Astrocyte (in vitro differentiated cells and primary cell): ENCODE data around the gene DOCK3. TPM values are rescaled to one million over a fixed set of nuclear protein-coding genes. Genes with fewer than 3 reads are reported as not detected.
"Not testable (repeated sequence)": the region's sequence is repeated elsewhere in the genome, so short reads cannot be mapped to it uniquely, and the experiment has no call there.

Experiments used
- DNase-seq: peaks from one replicate; pipeline ENCODE4 v3.0.0-alpha.2; 2010; ENCODE audit warnings: low read depth
- FAIRE-seq: peaks from 2 replicates; lab custom pipeline; 2011; peaks lifted over from hg19 to GRCh38; lab: Jason Lieb, UNC
- H2AFZ ChIP-seq: 2 replicates; pipeline ENCODE4 v1.6.0; 2012; ENCODE audit warnings: low read depth, low read length, inconsistent platforms
- H3K27ac ChIP-seq: 2 replicates; pipeline ENCODE4 v1.5.1; 2011; ENCODE audit warnings: low read depth, low read length, inconsistent platforms
- H3K27me3 ChIP-seq: 2 replicates; pipeline ENCODE4 v1.6.0; 2011; ENCODE audit warnings: low read length, inconsistent platforms; ENCODE audit not compliant: insufficient read depth
- H3K36me3 ChIP-seq: 2 replicates; pipeline ENCODE4 v1.5.1; 2011; ENCODE audit warnings: low read length, inconsistent platforms; ENCODE audit not compliant: insufficient read depth
- H3K4me1 ChIP-seq: 2 replicates; pipeline ENCODE4 v1.5.1; 2011; ENCODE audit warnings: low read length, inconsistent platforms; ENCODE audit not compliant: insufficient read depth
- H3K4me2 ChIP-seq: 2 replicates; pipeline ENCODE4 v1.6.0; 2012; ENCODE audit warnings: low read length, inconsistent platforms
- H3K4me3 ChIP-seq: 2 replicates; pipeline ENCODE4 v1.5.1; 2011; ENCODE audit warnings: low read depth, mild to moderate bottlenecking, low read length, inconsistent platforms; ENCODE audit not compliant: insufficient read depth
- H3K79me2 ChIP-seq: 2 replicates; pipeline ENCODE4 v1.6.0; 2012; ENCODE audit warnings: mild to moderate bottlenecking, low read length, inconsistent platforms; ENCODE audit not compliant: insufficient read depth
- H3K9ac ChIP-seq: 2 replicates; pipeline ENCODE4 v1.6.0; 2012; ENCODE audit warnings: mild to moderate bottlenecking, low read length, inconsistent platforms
- H3K9me3 ChIP-seq: 2 replicates; pipeline ENCODE4 v1.5.1; 2012; ENCODE audit warnings: low read depth, mild to moderate bottlenecking, low read length, inconsistent platforms; ENCODE audit not compliant: insufficient read depth
- H4K20me1 ChIP-seq: 2 replicates; pipeline ENCODE4 v1.6.0; 2012; ENCODE audit warnings: low read length, inconsistent platforms; ENCODE audit not compliant: insufficient read depth
- H3K27ac Mint-ChIP-seq: one replicate; pipeline ENCODE4 v1.8.0; 2021; ENCODE audit warnings: mild to moderate bottlenecking, mixed read lengths; ENCODE audit not compliant: unreplicated experiment
- H3K27me3 Mint-ChIP-seq: one replicate; pipeline ENCODE4 v1.8.0; 2021; ENCODE audit warnings: low read depth, mixed read lengths; ENCODE audit not compliant: unreplicated experiment
- H3K36me3 Mint-ChIP-seq: one replicate; pipeline ENCODE4 v1.8.0; 2021; ENCODE audit warnings: low read depth, mixed read lengths; ENCODE audit not compliant: unreplicated experiment
- H3K4me1 Mint-ChIP-seq: one replicate; pipeline ENCODE4 v1.8.0; 2021; ENCODE audit warnings: low read depth, mixed read lengths; ENCODE audit not compliant: unreplicated experiment
- H3K4me3 Mint-ChIP-seq: one replicate; pipeline ENCODE4 v1.8.0; 2021; ENCODE audit warnings: mild to moderate bottlenecking, moderate library complexity, mixed read lengths; ENCODE audit not compliant: unreplicated experiment
- H3K9me3 Mint-ChIP-seq: one replicate; pipeline ENCODE4 v1.8.0; 2021; ENCODE audit warnings: mild to moderate bottlenecking, mixed read lengths; ENCODE audit not compliant: unreplicated experiment
- EZH2 ChIP-seq: IDR thresholded peaks from 2 replicates; pipeline ENCODE4 v1.6.1; 2012; ENCODE audit warnings: mild to moderate bottlenecking, low read length, inconsistent platforms; ENCODE audit not compliant: insufficient read depth
- total RNA-seq: library from RNA; stranded (reverse); gene quantifications from 2 replicates; pipeline ENCODE4 v1.2.1, GENCODE V29; 2021
- TF ChIP-seq, protein P1 (sequence below): IDR thresholded peaks from 2 replicates; pipeline ENCODE4 v1.5.1; 2011; ENCODE audit warnings: low read depth, mild to moderate bottlenecking, inconsistent platforms, low read length, moderate library complexity; ENCODE audit not compliant: insufficient read depth

The DOCK3 gene
- total RNA-seq, 1 donor from 2014 or later, result 3.3 TPM

GRCh38 chr3:50830451-50830850 lies 155.7 kb downstream of the DOCK3 start:
- Mint-ChIP-seq H3K27me3 (no peaks in the 10 kb centered on the region), H3K4me1 (peaks cover 12% of the 10 kb centered on the region), H3K9me3 (peaks cover 3% of the 10 kb centered on the region), H3K27ac (no peak overlapping the region), H3K36me3 (peaks cover 1% of the 10 kb centered on the region), H3K4me3 (no peak overlapping the region)
- TF ChIP-seq, protein P1, sequence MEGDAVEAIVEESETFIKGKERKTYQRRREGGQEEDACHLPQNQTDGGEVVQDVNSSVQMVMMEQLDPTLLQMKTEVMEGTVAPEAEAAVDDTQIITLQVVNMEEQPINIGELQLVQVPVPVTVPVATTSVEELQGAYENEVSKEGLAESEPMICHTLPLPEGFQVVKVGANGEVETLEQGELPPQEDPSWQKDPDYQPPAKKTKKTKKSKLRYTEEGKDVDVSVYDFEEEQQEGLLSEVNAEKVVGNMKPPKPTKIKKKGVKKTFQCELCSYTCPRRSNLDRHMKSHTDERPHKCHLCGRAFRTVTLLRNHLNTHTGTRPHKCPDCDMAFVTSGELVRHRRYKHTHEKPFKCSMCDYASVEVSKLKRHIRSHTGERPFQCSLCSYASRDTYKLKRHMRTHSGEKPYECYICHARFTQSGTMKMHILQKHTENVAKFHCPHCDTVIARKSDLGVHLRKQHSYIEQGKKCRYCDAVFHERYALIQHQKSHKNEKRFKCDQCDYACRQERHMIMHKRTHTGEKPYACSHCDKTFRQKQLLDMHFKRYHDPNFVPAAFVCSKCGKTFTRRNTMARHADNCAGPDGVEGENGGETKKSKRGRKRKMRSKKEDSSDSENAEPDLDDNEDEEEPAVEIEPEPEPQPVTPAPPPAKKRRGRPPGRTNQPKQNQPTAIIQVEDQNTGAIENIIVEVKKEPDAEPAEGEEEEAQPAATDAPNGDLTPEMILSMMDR, result no peak
- no peak for TF ChIP-seq EZH2
- H2AFZ ChIP-seq, result no peak overlapping the region
- H4K20me1 ChIP-seq, result no peaks in the 10 kb centered on the region
- no peaks in the 10 kb centered on the region for H3K79me2 ChIP-seq
- no peaks in the 10 kb centered on the region for H3K36me3 ChIP-seq
- no peaks in the 10 kb centered on the region for H3K27me3 ChIP-seq
- no peak for DNase-seq
- FAIRE-seq, result no peak
- no peak overlapping the region for H3K9ac ChIP-seq
- H3K4me3 ChIP-seq, result no peak overlapping the region
- H3K9me3 ChIP-seq, result no peaks in the 10 kb centered on the region
- H3K27ac ChIP-seq, result no peak overlapping the region
- H3K4me1 ChIP-seq, result no peaks in the 10 kb centered on the region
- H3K4me2 ChIP-seq, result no peak overlapping the region

- not testable (repeated sequence) for H3K36me3 ChIP-seq, H3K27me3 ChIP-seq, FAIRE-seq, H3K4me1 ChIP-seq, H2AFZ ChIP-seq, H3K27me3 Mint-ChIP-seq, H3K4me3 ChIP-seq, H4K20me1 ChIP-seq, H3K4me1 Mint-ChIP-seq, H3K9me3 ChIP-seq, H3K4me2 ChIP-seq, H3K9me3 Mint-ChIP-seq, H3K27ac Mint-ChIP-seq, H3K4me3 Mint-ChIP-seq, DNase-seq, H3K27ac ChIP-seq, H3K36me3 Mint-ChIP-seq, H3K9ac ChIP-seq, H3K79me2 ChIP-seq
These were observed 156.3 kb downstream of the DOCK3 start for GRCh38 chr3:50831009-50831408.

DNA sequence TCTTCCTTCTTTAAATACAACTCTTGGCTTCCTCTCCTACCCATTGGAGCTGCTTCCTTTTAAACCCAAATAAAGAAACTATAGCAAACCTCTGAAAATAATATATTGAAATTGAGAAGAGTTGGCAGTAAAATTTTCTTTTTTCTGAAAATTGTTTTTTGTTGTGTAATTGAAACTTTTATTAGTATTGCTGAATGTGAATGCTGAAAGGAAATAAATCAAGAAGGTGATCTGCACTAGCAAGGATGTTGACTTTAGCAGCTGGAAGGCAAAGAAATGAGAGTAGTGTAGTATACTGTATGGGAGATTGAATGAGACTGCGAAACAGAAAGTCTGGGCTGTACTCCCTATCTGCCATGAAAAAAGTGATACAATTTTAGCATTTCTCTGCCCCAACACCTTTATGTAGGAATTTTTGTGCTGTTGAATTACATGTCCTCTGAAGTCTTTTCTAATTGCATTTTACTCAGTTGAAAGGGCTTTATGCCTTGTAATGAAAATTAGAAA lies 166.3 kb downstream of the DOCK3 start:
- H3K27ac ChIP-seq, result no peak overlapping the region
- H3K9me3 ChIP-seq, result no peaks in the 10 kb centered on the region
- Mint-ChIP-seq H3K9me3 (peaks cover 3% of the 10 kb centered on the region), H3K36me3 (no peaks in the 10 kb centered on the region), H3K27ac (no peak overlapping the region), H3K4me3 (no peak overlapping the region), H3K4me1 (no peaks in the 10 kb centered on the region), H3K27me3 (no peaks in the 10 kb centered on the region)
- H3K27me3 ChIP-seq, result no peaks in the 10 kb centered on the region
- DNase-seq (no peak), FAIRE-seq (no peak)
- no peak overlapping the region for H3K9ac ChIP-seq
- no peak for TF ChIP-seq EZH2
- TF ChIP-seq, protein P1, result no peak
- H3K4me2 ChIP-seq, result no peak overlapping the region
- H3K36me3 ChIP-seq, result no peaks in the 10 kb centered on the region
- H2AFZ ChIP-seq, result no peak overlapping the region
- no peaks in the 10 kb centered on the region for H3K4me1 ChIP-seq
- H3K79me2 ChIP-seq, result no peaks in the 10 kb centered on the region
- H4K20me1 ChIP-seq, result no peaks in the 10 kb centered on the region
- H3K4me3 ChIP-seq, result no peak overlapping the region
